Calu3 (cell line): ENCODE results near the gene USP40. TPM values are rescaled to one million over a fixed set of nuclear protein-coding genes. Genes with fewer than 3 reads are reported as not detected.
A peak's percentile ranks its signal among the peaks of the same experiment; 100 is the strongest.

Experiments
- BruUV-seq: library from RNA; stranded (reverse); fragments of 400-500 nt; replicated peaks from 2 replicates; lab custom pipeline; 2021; lab: Mats Ljungman, UMichigan
- CTCF ChIA-PET: fragments of 300-600 bp; sonication (Branson Sonifier 250); formaldehyde crosslinking; loops from one replicate; lab custom pipeline; 2022; ENCODE audit warnings: antibody characterized with exemption; lab: Charles Lee
- DNase-seq: peaks from one replicate; pipeline ENCODE4 v3.0.0; 2022
- H3K27ac Mint-ChIP-seq: one replicate; pipeline ENCODE4 v1.8.0; 2022; ENCODE audit warnings: mixed read lengths; ENCODE audit not compliant: unreplicated experiment
- H3K27me3 Mint-ChIP-seq: one replicate; pipeline ENCODE4 v1.8.0; 2022; ENCODE audit warnings: mixed read lengths; ENCODE audit not compliant: unreplicated experiment
- H3K36me3 Mint-ChIP-seq: one replicate; pipeline ENCODE4 v1.8.0; 2022; ENCODE audit warnings: mild to moderate bottlenecking, moderate library complexity, mixed read lengths; ENCODE audit not compliant: insufficient read depth, unreplicated experiment
- H3K4me1 Mint-ChIP-seq: one replicate; pipeline ENCODE4 v1.8.0; 2022; ENCODE audit warnings: mild to moderate bottlenecking, low read depth, mixed read lengths; ENCODE audit not compliant: unreplicated experiment
- H3K4me3 Mint-ChIP-seq: one replicate; pipeline ENCODE4 v1.8.0; 2022; ENCODE audit warnings: mild to moderate bottlenecking, low read depth, moderate library complexity, mixed read lengths; ENCODE audit not compliant: unreplicated experiment
- H3K9me3 Mint-ChIP-seq: one replicate; pipeline ENCODE4 v1.8.0; 2022; ENCODE audit warnings: low read depth, mixed read lengths; ENCODE audit not compliant: unreplicated experiment
- intact Hi-C: fragments of 100-400 bp; cut with micrococcal nuclease; formaldehyde crosslinking; loops from one replicate; pipeline ENCODE4 v1.10.0; 2022; ENCODE audit not compliant: unreplicated experiment
- total RNA-seq: library from RNA; stranded (reverse); gene quantifications from 2 replicates; pipeline ENCODE4 v1.2.3, GENCODE V29; 2022
- TF ChIP-seq, protein P1 (sequence below): fragments of 200-600 bp; IDR thresholded peaks from one replicate; pipeline ENCODE4 v1.8.0; 2022; ENCODE audit warnings: antibody characterized with exemption; ENCODE audit not compliant: unreplicated experiment

USP40 gene
- total RNA-seq, 1 experiment from 2014 or later, result 44.2 TPM

DNA sequence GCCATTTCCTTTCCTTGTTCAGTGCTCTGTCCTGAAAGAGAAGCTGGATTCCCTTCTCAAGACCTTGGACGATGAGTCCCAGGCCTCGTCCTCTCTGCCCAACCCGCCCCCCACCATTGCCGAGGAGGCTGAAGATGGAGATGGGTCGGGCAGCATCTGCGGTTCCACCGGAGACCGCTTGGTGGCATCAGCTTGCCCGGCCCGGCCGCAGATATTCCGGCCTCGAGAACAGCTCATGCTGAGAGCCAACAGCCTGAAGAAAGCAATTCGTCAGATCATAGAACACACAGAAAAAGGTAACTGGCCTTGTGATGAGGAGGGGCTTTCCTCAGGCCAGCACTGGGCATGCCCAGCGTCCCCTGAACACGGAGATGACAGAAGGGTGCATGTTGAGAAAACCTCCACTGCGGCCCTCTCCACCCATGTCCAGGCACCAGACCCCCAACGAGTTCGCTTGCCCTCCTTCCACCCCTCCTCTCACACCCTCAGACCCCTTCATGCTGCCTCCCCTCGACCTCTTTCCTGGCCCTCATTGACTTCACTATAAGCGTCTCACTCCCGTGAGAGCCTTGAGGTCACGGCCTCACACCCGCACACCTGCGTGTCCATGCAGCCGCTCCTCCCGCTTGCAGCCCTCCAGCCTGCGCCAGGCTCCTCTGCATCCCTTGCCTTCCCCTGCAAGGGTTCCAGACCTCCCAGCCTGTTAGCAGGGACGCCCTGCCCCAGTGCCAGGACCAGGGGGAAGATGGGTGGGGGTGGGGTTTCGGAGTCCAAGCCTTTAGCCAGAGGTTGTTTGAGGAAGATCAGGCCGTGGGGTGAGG lies 117.3 kb downstream of the USP40 start:
- no peaks in the 10 kb centered on the region for H3K9me3 Mint-ChIP-seq
- peaks cover 5% of the 10 kb centered on the region for H3K4me1 Mint-ChIP-seq
- TF ChIP-seq, protein P1, sequence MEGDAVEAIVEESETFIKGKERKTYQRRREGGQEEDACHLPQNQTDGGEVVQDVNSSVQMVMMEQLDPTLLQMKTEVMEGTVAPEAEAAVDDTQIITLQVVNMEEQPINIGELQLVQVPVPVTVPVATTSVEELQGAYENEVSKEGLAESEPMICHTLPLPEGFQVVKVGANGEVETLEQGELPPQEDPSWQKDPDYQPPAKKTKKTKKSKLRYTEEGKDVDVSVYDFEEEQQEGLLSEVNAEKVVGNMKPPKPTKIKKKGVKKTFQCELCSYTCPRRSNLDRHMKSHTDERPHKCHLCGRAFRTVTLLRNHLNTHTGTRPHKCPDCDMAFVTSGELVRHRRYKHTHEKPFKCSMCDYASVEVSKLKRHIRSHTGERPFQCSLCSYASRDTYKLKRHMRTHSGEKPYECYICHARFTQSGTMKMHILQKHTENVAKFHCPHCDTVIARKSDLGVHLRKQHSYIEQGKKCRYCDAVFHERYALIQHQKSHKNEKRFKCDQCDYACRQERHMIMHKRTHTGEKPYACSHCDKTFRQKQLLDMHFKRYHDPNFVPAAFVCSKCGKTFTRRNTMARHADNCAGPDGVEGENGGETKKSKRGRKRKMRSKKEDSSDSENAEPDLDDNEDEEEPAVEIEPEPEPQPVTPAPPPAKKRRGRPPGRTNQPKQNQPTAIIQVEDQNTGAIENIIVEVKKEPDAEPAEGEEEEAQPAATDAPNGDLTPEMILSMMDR, result no peak
- DNase-seq, result no peak
- no TSS peak for BruUV-seq
- H3K27me3 Mint-ChIP-seq, result no peaks in the 10 kb centered on the region
- H3K36me3 Mint-ChIP-seq, result peaks cover 4% of the 10 kb centered on the region
- CTCF ChIA-PET, result interaction anchor here (1.8 kb wide), 1 partner anchor 384 kb away, joined by 8 read pairs; no protein-coding TSS in a partner anchor
- no peak overlapping the region for H3K4me3 Mint-ChIP-seq
- no peak overlapping the region for H3K27ac Mint-ChIP-seq
- intact Hi-C loops, result loop anchor here (10.0 kb wide), 1 partner anchor 386 kb away; no protein-coding TSS in a partner anchor

DNA sequence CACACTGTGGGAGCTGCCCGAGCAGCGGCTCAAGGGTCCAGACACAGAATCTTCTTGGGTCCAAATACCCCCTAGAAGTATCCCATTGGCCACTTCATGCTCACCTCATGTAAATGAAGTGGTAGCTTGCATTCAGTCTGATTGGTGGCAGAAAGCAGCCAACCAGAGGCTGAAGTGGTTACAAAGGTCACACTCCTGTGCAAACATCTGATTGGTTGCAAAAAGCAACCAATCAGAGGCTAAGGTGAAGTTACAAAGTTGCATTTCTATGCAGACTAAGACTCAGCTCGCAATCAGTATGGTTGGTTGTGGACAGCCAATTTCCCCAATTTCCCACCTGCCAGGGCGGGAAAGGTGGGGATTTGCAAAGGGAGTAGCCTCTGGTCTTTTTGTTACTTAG lies 118.0 kb downstream of the USP40 start:
- H3K9me3 Mint-ChIP-seq, result no peaks in the 10 kb centered on the region
- no peak overlapping the region for H3K4me3 Mint-ChIP-seq
- TF ChIP-seq, protein P1, result peak; percentile 9
- CTCF ChIA-PET, result interaction anchor here (0.6 to 1.8 kb wide), 3 partner anchors 39 to 384 kb away, joined by 3 to 8 read pairs (median 3); no protein-coding TSS in a partner anchor
- no peaks in the 10 kb centered on the region for H3K27me3 Mint-ChIP-seq
- H3K27ac Mint-ChIP-seq, result no peak overlapping the region
- DNase-seq, result no peak
- H3K4me1 Mint-ChIP-seq, result peaks cover 12% of the 10 kb centered on the region
- intact Hi-C loops, result loop anchor here (10.0 kb wide), 1 partner anchor 386 kb away; no protein-coding TSS in a partner anchor
- H3K36me3 Mint-ChIP-seq, result peaks cover 4% of the 10 kb centered on the region
- no TSS peak for BruUV-seq

DNA sequence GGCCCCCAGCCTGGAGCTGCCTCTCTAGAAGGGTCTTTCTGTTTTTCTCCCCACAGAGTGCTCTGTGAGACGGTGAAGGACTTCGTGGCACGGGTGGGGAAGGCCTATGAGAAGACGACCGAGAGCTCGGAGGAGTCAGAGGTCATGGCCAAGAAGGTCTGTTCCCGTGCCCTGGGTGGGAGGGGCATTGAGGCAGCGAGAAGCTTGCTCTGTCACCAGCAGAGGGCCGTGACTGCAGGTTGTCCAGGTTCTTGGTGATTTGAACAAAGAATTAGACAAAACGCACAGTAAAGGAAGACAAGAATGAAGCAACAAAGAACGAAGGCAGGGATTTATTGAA lies 118.4 kb downstream of the USP40 start:
- Mint-ChIP-seq H3K4me1 (peaks cover 13% of the 10 kb centered on the region), H3K27ac (no peak overlapping the region), H3K27me3 (no peaks in the 10 kb centered on the region), H3K4me3 (no peak overlapping the region), H3K9me3 (no peaks in the 10 kb centered on the region), H3K36me3 (peaks cover 4% of the 10 kb centered on the region)
- TF ChIP-seq, protein P1, result peak; percentile 38
- DNase-seq, result peak; percentile 38
- intact Hi-C loops, result loop anchor here (10.0 kb wide), 1 partner anchor 387 kb away; no protein-coding TSS in a partner anchor
- CTCF ChIA-PET, result interaction anchor here (0.6 to 1.8 kb wide), 4 partner anchors 38 to 385 kb away, joined by 3 to 8 read pairs (median 4); no protein-coding TSS in a partner anchor
- no TSS peak for BruUV-seq

DNA sequence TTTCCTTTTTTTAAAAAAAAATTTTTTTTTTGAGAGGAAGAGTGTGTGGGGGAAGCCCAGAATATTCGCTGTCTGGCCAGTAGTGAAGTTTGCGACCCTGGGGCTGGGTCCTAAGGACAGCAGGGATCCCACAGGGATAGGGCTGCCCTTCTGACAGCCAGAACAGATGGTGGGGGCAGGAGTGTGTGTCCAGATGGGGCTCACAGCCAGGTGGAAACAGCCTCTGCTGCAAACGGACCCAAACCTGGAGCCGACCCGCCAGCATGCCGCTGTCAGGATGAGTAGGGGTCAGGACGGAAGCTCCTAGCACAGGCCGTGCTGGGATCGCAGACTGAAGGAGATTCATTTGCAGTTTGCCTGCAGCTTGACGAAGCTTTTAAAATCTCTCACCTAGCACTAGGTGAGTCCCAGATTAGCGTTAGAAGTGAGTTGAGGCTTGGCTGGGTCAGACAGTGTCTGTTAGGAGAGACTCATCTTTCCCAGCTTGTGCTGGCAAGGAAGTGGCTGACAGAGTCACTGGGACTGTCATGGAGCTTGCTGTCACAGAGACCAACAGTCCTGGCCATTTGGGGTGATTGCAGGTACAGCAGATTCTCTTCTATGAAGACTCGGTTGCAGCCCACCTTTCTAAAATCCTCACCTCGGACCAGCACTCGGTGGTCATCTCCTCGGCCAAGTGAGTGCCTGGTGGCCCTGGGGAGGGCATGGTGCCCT lies 118.9 kb downstream of the USP40 start:
- Mint-ChIP-seq H3K4me1 (peaks cover 13% of the 10 kb centered on the region), H3K4me3 (no peak overlapping the region), H3K36me3 (peaks cover 4% of the 10 kb centered on the region), H3K27me3 (no peaks in the 10 kb centered on the region), H3K27ac (no peak overlapping the region), H3K9me3 (no peaks in the 10 kb centered on the region)
- DNase-seq, result no peak
- TF ChIP-seq, protein P1, result no peak
- CTCF ChIA-PET, result interaction anchor here (1.2 to 1.8 kb wide), 3 partner anchors 38 to 385 kb away, joined by 3 to 8 read pairs (median 4); no protein-coding TSS in a partner anchor
- no TSS peak for BruUV-seq
- intact Hi-C loops, result loop anchor here (10.0 kb wide), 1 partner anchor 387 kb away; no protein-coding TSS in a partner anchor
